K562 (cell line): ENCODE data around the gene SYMPK. TPM values are rescaled to one million over a fixed set of nuclear protein-coding genes. Genes with fewer than 3 reads are reported as not detected.

ENCODE experiments used
- EHMT2 ChIP-seq: fragments of 450-650 bp; IDR thresholded peaks from 2 replicates; pipeline ENCODE4 v1.6.1; 2018; ENCODE audit warnings: antibody characterized with exemption
- EP400 ChIP-seq: fragments of 450-650 bp; IDR thresholded peaks from 2 replicates; pipeline ENCODE4 v1.6.1; 2017; ENCODE audit warnings: antibody characterized with exemption, mild to moderate bottlenecking, moderate library complexity
- ETS2 ChIP-seq: IDR thresholded peaks from 2 replicates; pipeline ENCODE4 v1.6.1; 2016; ENCODE audit warnings: borderline replicate concordance, missing genetic modification characterization, mild to moderate bottlenecking, moderate library complexity, missing compliant biosample characterization; ENCODE audit not compliant: poor library complexity, severe bottlenecking
- FOXA3 ChIP-seq, 2 experiments: fragments of 450-650 bp in 1 of 2; sonication (generic) in 1 of 2; formaldehyde crosslinking; IDR thresholded peaks in 1 of 2; conservative IDR thresholded peaks in 1 of 2; 2 replicates each; pipeline versions ENCODE4 v1.4.0 to v1.8.0; 2020 to 2022; ENCODE audit warnings: mild to moderate bottlenecking in 2 of 2, missing genetic modification reagents in 1 of 2
- HMG20B ChIP-seq: fragments of 250-450 bp; sonication (Bioruptor Pico); IDR thresholded peaks from 2 replicates; pipeline ENCODE4 v1.5.0; 2021; ENCODE audit warnings: mild to moderate bottlenecking
- JUND ChIP-seq, 2 experiments: IDR thresholded peaks; 2 replicates in 1 of 2; 3 replicates in 1 of 2; pipeline ENCODE4 v1.6.1; 2011; ENCODE audit warnings: borderline replicate concordance in 2 of 2, low read depth in 2 of 2, low read length in 2 of 2, improper control_type of control experiment in 1 of 2, missing biosample characterization in 1 of 2, missing genetic modification characterization in 1 of 2, missing genetic modification reagents in 1 of 2
- NR1H2 ChIP-seq: sonication (generic); formaldehyde crosslinking; IDR thresholded peaks from 2 replicates; pipeline ENCODE4 v1.4.0; 2020; ENCODE audit warnings: mild to moderate bottlenecking, missing genetic modification reagents
- TAF1 ChIP-seq: IDR thresholded peaks from 2 replicates; pipeline ENCODE4 v1.6.1; 2011; ENCODE audit warnings: mild to moderate bottlenecking, low read length, moderate library complexity; ENCODE audit not compliant: insufficient read depth, control insufficient read depth, severe bottlenecking; ENCODE audit errors: extremely low read depth
- TCF7 ChIP-seq: sonication (generic); IDR thresholded peaks from 2 replicates; pipeline ENCODE4 v1.6.1; 2016; ENCODE audit warnings: antibody characterized with exemption, borderline replicate concordance
- ZNF311 ChIP-seq: fragments of 250-450 bp; sonication (Bioruptor Pico); IDR thresholded peaks from 2 replicates; pipeline ENCODE4 v1.4.0; 2020; ENCODE audit warnings: mild to moderate bottlenecking, moderate library complexity
- ZNF589 ChIP-seq: fragments of 200-800 bp; sonication (Bioruptor generic); IDR thresholded peaks from 2 replicates; pipeline ENCODE4 v1.6.1; 2016; ENCODE audit warnings: low read depth, missing genetic modification characterization, missing compliant biosample characterization
- polyA plus RNA-seq, 8 experiments: library from polyadenylated mRNA; depleted of rRNA in 4 of 8; stranded (reverse) in 5 of 8; unstranded in 3 of 8; fragments of >200 nt; fragmentation: Nextera tagmentation in 2 of 8; fragmentation: Illumina TruSeq in 1 of 8; extraction: Ambion mirVana in 2 of 8; extraction: Trizol in 1 of 8; gene quantifications; 2 replicates each; pipeline versions ENCODE4 v1.2.1 to v1.2.3, GENCODE V29; 2011 to 2014; ENCODE audit warnings: inconsistent platforms in 1 of 8, missing spikeins in 1 of 8
- total RNA-seq, 7 experiments: library from RNA; depleted of rRNA in 6 of 7; stranded (reverse); fragments of >200 nt in 6 of 7; fragmentation: Illumina TruSeq in 2 of 7; extraction: Trizol in 2 of 7; gene quantifications; 2 replicates each; pipeline versions ENCODE4 v1.2.1 to v1.2.3, GENCODE V29; 2011 to 2021; ENCODE audit warnings: low replicate concordance in 1 of 7
- TF ChIP-seq, protein P1 (sequence below), 2 experiments: fragments of 450-650 bp; conservative IDR thresholded peaks; 2 replicates each; pipeline ENCODE4 v1.6.1; 2017; ENCODE audit warnings: mild to moderate bottlenecking in 2 of 2, moderate library complexity in 2 of 2
- TF ChIP-seq, protein P2 (sequence below): fragments of 250-450 bp; sonication (Bioruptor Pico); IDR thresholded peaks from 2 replicates; pipeline ENCODE4 v1.9.0; 2021; ENCODE audit warnings: mild to moderate bottlenecking
- TF ChIP-seq, protein P3 (sequence below): sonication (generic); IDR thresholded peaks from 2 replicates; pipeline ENCODE4 v1.6.1; 2016
- TF ChIP-seq, protein P4 (sequence below): sonication (generic); formaldehyde crosslinking; IDR thresholded peaks from 2 replicates; pipeline ENCODE4 v1.8.0; 2022; ENCODE audit warnings: mild to moderate bottlenecking, missing genetic modification reagents, borderline replicate concordance
- TF ChIP-seq, protein P5 (sequence below): sonication (generic); formaldehyde crosslinking; IDR thresholded peaks from 2 replicates; pipeline ENCODE4 v1.8.1; 2023; ENCODE audit warnings: mild to moderate bottlenecking, missing genetic modification reagents
- TF ChIP-seq, protein P6 (sequence below): fragments of 450-650 bp; conservative IDR thresholded peaks from 2 replicates; pipeline ENCODE4 v1.6.1; 2016; ENCODE audit warnings: missing genetic modification characterization, low read depth, mild to moderate bottlenecking, control low read depth, missing compliant biosample characterization

SYMPK gene
- total and polyA plus RNA-seq, 9 of the 15 experiments (the other 6 are each of a cell fraction or from before 2014, with no cell fraction given) = 0.73 to 95.5 (median 58.4) TPM

DNA sequence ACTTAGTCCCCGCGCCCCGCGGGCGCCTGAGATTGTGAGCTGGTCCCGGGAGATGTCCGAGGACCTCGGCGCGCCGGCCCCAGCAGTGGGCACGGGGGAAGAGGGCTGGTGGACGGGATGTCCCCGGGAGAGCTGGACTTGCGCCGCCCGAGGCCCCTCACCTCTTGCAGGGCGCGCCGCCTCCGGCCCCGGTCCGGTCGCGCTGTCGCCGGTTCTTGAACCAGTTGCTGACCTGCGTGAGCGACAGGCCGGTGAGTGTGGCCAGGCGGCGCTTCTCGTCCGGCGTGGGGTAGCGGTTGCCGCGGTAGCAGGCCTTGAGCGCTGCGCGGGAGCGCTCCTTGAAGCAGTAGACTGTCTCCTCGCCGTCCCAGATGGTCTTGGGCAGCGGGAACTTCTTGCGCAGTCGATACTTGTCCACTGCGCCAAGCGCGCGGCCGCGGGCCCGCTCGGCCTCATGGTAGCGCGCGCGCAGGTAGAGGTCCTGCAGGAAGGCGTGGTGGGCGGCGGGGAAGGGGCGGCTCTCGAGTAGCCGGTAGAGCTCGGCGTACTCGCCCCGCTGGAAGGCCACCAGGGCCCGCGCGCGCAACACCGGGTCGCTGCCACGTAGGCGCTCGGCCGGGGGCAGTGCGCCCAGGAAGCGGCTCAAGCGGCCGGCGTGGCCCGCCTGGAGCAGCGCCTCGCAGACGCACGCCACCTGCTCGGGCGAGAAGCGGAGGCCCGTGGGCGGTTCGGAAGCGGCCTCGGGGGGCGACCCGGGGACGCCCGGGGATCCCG lies 94.9 kb downstream of the SYMPK start (continued):
- TF ChIP-seq, protein P1, sequence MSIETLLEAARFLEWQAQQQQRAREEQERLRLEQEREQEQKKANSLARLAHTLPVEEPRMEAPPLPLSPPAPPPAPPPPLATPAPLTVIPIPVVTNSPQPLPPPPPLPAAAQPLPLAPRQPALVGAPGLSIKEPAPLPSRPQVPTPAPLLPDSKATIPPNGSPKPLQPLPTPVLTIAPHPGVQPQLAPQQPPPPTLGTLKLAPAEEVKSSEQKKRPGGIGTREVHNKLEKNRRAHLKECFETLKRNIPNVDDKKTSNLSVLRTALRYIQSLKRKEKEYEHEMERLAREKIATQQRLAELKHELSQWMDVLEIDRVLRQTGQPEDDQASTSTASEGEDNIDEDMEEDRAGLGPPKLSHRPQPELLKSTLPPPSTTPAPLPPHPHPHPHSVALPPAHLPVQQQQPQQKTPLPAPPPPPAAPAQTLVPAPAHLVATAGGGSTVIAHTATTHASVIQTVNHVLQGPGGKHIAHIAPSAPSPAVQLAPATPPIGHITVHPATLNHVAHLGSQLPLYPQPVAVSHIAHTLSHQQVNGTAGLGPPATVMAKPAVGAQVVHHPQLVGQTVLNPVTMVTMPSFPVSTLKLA (conservative IDR thresholded peaks at IDR 0.05) = no peak
- no peak for TF ChIP-seq ETS2 (tag)
- TF ChIP-seq TCF7 = no peak
- TF ChIP-seq HMG20B = no peak
- peak; percentile 15 for TF ChIP-seq TAF1
- TF ChIP-seq, protein P2, sequence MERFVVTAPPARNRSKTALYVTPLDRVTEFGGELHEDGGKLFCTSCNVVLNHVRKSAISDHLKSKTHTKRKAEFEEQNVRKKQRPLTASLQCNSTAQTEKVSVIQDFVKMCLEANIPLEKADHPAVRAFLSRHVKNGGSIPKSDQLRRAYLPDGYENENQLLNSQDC (CRISPR knock-in tag) = no peak
- peak; percentile 43; the same call in 1 of the 2 replicates for TF ChIP-seq EP400
- no peak for TF ChIP-seq FOXA3 (CRISPR knock-in tag; conservative IDR thresholded peaks at IDR 0.05 in 1 of 2, IDR thresholded peaks at IDR 0.05 in 1 of 2)
- TF ChIP-seq, protein P3, sequence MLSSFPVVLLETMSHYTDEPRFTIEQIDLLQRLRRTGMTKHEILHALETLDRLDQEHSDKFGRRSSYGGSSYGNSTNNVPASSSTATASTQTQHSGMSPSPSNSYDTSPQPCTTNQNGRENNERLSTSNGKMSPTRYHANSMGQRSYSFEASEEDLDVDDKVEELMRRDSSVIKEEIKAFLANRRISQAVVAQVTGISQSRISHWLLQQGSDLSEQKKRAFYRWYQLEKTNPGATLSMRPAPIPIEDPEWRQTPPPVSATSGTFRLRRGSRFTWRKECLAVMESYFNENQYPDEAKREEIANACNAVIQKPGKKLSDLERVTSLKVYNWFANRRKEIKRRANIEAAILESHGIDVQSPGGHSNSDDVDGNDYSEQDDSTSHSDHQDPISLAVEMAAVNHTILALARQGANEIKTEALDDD = no peak
- TF ChIP-seq, protein P4, sequence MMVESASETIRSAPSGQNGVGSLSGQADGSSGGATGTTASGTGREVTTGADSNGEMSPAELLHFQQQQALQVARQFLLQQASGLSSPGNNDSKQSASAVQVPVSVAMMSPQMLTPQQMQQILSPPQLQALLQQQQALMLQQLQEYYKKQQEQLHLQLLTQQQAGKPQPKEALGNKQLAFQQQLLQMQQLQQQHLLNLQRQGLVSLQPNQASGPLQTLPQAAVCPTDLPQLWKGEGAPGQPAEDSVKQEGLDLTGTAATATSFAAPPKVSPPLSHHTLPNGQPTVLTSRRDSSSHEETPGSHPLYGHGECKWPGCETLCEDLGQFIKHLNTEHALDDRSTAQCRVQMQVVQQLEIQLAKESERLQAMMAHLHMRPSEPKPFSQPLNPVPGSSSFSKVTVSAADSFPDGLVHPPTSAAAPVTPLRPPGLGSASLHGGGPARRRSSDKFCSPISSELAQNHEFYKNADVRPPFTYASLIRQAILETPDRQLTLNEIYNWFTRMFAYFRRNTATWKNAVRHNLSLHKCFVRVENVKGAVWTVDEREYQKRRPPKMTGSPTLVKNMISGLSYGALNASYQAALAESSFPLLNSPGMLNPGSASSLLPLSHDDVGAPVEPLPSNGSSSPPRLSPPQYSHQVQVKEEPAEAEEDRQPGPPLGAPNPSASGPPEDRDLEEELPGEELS (CRISPR knock-in tag) = no peak; the same call in 1 of the 2 replicates
- TF ChIP-seq ZNF589 = peak; percentile 42; the same call in 1 of the 2 replicates
- TF ChIP-seq, protein P5, sequence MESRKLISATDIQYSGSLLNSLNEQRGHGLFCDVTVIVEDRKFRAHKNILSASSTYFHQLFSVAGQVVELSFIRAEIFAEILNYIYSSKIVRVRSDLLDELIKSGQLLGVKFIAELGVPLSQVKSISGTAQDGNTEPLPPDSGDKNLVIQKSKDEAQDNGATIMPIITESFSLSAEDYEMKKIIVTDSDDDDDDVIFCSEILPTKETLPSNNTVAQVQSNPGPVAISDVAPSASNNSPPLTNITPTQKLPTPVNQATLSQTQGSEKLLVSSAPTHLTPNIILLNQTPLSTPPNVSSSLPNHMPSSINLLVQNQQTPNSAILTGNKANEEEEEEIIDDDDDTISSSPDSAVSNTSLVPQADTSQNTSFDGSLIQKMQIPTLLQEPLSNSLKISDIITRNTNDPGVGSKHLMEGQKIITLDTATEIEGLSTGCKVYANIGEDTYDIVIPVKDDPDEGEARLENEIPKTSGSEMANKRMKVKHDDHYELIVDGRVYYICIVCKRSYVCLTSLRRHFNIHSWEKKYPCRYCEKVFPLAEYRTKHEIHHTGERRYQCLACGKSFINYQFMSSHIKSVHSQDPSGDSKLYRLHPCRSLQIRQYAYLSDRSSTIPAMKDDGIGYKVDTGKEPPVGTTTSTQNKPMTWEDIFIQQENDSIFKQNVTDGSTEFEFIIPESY (CRISPR knock-in tag) = no peak
- TF ChIP-seq ZNF311 (CRISPR knock-in tag) = no peak
- TF ChIP-seq, protein P6, sequence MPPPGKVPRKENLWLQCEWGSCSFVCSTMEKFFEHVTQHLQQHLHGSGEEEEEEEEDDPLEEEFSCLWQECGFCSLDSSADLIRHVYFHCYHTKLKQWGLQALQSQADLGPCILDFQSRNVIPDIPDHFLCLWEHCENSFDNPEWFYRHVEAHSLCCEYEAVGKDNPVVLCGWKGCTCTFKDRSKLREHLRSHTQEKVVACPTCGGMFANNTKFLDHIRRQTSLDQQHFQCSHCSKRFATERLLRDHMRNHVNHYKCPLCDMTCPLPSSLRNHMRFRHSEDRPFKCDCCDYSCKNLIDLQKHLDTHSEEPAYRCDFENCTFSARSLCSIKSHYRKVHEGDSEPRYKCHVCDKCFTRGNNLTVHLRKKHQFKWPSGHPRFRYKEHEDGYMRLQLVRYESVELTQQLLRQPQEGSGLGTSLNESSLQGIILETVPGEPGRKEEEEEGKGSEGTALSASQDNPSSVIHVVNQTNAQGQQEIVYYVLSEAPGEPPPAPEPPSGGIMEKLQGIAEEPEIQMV (tag) = no peak
- TF ChIP-seq JUND (IDR thresholded peaks at IDR 0.05; ENCODE audit: borderline replicate concordance, low read depth, low read length) = no peak
- TF ChIP-seq JUND (tag; IDR thresholded peaks at IDR 0.05; ENCODE audit: borderline replicate concordance, low read depth, low read length) = no peak
- no peak for TF ChIP-seq EHMT2
- no peak for TF ChIP-seq NR1H2 (CRISPR knock-in tag)
